Measurements from ENCODE around the gene SLC7A10. TPM values are rescaled to one million over a fixed set of nuclear protein-coding genes. Genes with fewer than 3 reads are reported as not detected.

SLC7A10 gene
- total RNA-seq, 2 experiments from 2014 or later = not detected

GRCh38 chr19:33261511-33262189, 36.0 kb upstream of the SLC7A10 start:
- ChIA-PET CTCF (no interaction called here), POLR2A (interaction anchor here (0.7 kb wide), 1 partner anchor 255 kb away, joined by 3 read pairs; no protein-coding TSS in a partner anchor)
- H3K27ac ChIP-seq (ENCODE audit: low read depth in 1 of 2, low read length in 2 of 2) = no peak overlapping the region
- no peak overlapping the region for H3K4me3 Mint-ChIP-seq
- no peaks in the 10 kb centered on the region for H3K36me3 ChIP-seq (ENCODE audit: insufficient read depth, low read length)
- no peak overlapping the region for H3K27ac Mint-ChIP-seq
- intact Hi-C loops (cut with DNase I, micrococcal nuclease) = no loop called here
- peaks cover 0 to 8% of the 10 kb centered on the region in 2 experiments for H3K9me3 ChIP-seq (ENCODE audit: control insufficient read depth in 1 of 2, insufficient read depth in 1 of 2, low read length in 2 of 2)
- H3K4me1 Mint-ChIP-seq (ENCODE audit: low read depth) = peaks cover 3% of the 10 kb centered on the region
- DNase-seq (no peak), ATAC-seq (ENCODE audit: poor library complexity) (no peak)
- no peak overlapping the region for H3K4me3 ChIP-seq (ENCODE audit: low read length)
- peaks cover 5% of the 10 kb centered on the region for H3K9me3 Mint-ChIP-seq
- peaks cover 11% of the 10 kb centered on the region for H3K4me1 ChIP-seq (ENCODE audit: insufficient read depth, low read length)
- TF ChIP-seq CTCF (IDR thresholded peaks at IDR 0.05) = no peak
- H3K36me3 Mint-ChIP-seq (ENCODE audit: low read depth) = no peaks in the 10 kb centered on the region
- H3K27me3 Mint-ChIP-seq = peaks cover 33% of the 10 kb centered on the region
- no peaks in the 10 kb centered on the region for H3K27me3 ChIP-seq (ENCODE audit: control insufficient read depth in 1 of 2, insufficient read depth in 2 of 2, low read length in 2 of 2)

- Histone ChIP-seq H3K27ac (ENCODE audit: low read depth in 1 of 2, low read length in 2 of 2) (no peak overlapping the region), H3K4me3 (ENCODE audit: low read length) (no peak overlapping the region), H3K27me3 (ENCODE audit: control insufficient read depth in 1 of 2, insufficient read depth in 2 of 2, low read length in 2 of 2) (no peaks in the 10 kb centered on the region), H3K9me3 (ENCODE audit: control insufficient read depth in 1 of 2, insufficient read depth in 1 of 2, low read length in 2 of 2) (peaks cover 0 to 8% of the 10 kb centered on the region in 2 experiments), H3K36me3 (ENCODE audit: insufficient read depth, low read length) (no peaks in the 10 kb centered on the region), H3K4me1 (ENCODE audit: insufficient read depth, low read length) (peaks cover 11% of the 10 kb centered on the region)
- no peaks in the 10 kb centered on the region for H3K36me3 Mint-ChIP-seq (ENCODE audit: low read depth)
- DNase-seq (peak in 1 of 14 experiments; percentile 43), ATAC-seq (ENCODE audit: poor library complexity) (no peak)
- intact Hi-C loops (cut with DNase I, micrococcal nuclease) = no loop called here
- peaks cover 5% of the 10 kb centered on the region for H3K9me3 Mint-ChIP-seq
- H3K27me3 Mint-ChIP-seq = peaks cover 34% of the 10 kb centered on the region
- H3K4me3 Mint-ChIP-seq = no peak overlapping the region
- no peak for TF ChIP-seq CTCF (IDR thresholded peaks at IDR 0.05)
- H3K4me1 Mint-ChIP-seq (ENCODE audit: low read depth) = peaks cover 3% of the 10 kb centered on the region
- POLR2A ChIA-PET = interaction anchor here (0.7 kb wide), 1 partner anchor 256 kb away, joined by 3 read pairs; no protein-coding TSS in a partner anchor
- H3K27ac Mint-ChIP-seq = no peak overlapping the region
- CTCF ChIA-PET = no interaction called here
Observed at GRCh38 chr19:33260628-33261418, 35.2 kb upstream of the SLC7A10 start.

- no peaks in the 10 kb centered on the region for H3K27me3 ChIP-seq (ENCODE audit: control insufficient read depth in 1 of 2, insufficient read depth in 2 of 2, low read length in 2 of 2)
- peak in 2 of 14 experiments; percentile 26 to 45 for DNase-seq
- no peak for TF ChIP-seq CTCF (IDR thresholded peaks at IDR 0.05)
- intact Hi-C loops (cut with DNase I, micrococcal nuclease) = no loop called here
- ChIA-PET POLR2A (no interaction called here), CTCF (no interaction called here)
- H3K27ac Mint-ChIP-seq = no peak overlapping the region
- no peak overlapping the region for H3K27ac ChIP-seq (ENCODE audit: low read depth in 1 of 2, low read length in 2 of 2)
- peaks cover 33% of the 10 kb centered on the region for H3K27me3 Mint-ChIP-seq
- H3K9me3 ChIP-seq (ENCODE audit: control insufficient read depth in 1 of 2, insufficient read depth in 1 of 2, low read length in 2 of 2) = peaks cover 0 to 8% of the 10 kb centered on the region in 2 experiments
- ATAC-seq (ENCODE audit: poor library complexity) = no peak
- H3K36me3 ChIP-seq (ENCODE audit: insufficient read depth, low read length) = no peaks in the 10 kb centered on the region
- H3K9me3 Mint-ChIP-seq = peaks cover 5% of the 10 kb centered on the region
- H3K4me3 Mint-ChIP-seq = no peak overlapping the region
- H3K4me3 ChIP-seq (ENCODE audit: low read length) = no peak overlapping the region
- peaks cover 11% of the 10 kb centered on the region for H3K4me1 ChIP-seq (ENCODE audit: insufficient read depth, low read length)
- H3K4me1 Mint-ChIP-seq (ENCODE audit: low read depth) = peaks cover 3% of the 10 kb centered on the region
- no peaks in the 10 kb centered on the region for H3K36me3 Mint-ChIP-seq (ENCODE audit: low read depth)
Observed at GRCh38 chr19:33259539-33259938, 33.9 kb upstream of the SLC7A10 start.

All from CD4-positive, alpha-beta T cell (primary cell).